Activated CD4-positive, alpha-beta T cell treated with anti-CD3 and anti-CD28 coated beads, Interleukin-2, Interleukin-6, amounts not matched to agents 100 ng/mL and 50 ng/mL, durations not matched to agents 16 hours and 8 hours (primary cell): Measurements from ENCODE around the gene HBD.
A peak's percentile ranks its signal among the peaks of the same experiment; 100 is the strongest.

Source experiments
- DNase-seq: peaks from one replicate; pipeline ENCODE4 v3.0.0-alpha.2; 2020

The HBD gene

DNA sequence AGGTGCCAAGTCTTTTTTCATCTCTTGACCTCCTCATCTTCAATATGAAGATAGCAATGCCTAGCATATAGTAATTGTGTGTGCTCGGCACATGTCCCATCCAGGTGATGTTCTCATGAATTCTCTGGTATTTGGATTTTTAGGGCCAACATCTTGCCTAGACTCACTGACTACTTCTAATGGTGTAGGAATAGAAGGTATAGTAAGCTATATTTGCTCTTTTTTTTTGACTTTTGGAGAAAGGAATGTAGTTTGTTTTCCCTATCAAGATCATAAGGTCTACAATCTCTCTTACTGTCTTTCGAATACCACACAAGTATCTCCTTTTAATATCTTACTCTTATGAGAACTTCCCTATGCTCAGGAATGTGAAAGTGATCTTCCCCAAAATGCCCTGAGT lies 3.2 kb downstream of the HBD start:
- DNase-seq: no peak

DNA sequence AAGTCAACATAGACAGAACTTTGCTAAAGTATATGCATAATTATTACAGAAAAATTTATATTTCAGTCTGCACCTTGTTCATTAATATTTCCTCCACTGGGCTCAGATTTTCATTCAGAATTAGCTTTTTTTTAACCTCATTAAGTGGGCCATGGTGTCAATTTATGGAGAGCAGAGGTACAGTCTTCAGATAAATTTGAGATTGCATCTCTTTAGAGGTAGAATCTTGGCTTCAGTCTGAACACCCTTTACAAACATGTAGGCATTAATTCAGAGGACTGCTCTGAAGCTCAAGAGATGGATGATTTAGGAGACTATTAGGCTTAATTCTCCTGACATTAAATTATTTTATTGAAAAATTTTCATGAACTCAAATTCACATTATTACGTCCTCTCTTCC lies 4.0 kb downstream of the HBD start:
- no peak for DNase-seq

DNA sequence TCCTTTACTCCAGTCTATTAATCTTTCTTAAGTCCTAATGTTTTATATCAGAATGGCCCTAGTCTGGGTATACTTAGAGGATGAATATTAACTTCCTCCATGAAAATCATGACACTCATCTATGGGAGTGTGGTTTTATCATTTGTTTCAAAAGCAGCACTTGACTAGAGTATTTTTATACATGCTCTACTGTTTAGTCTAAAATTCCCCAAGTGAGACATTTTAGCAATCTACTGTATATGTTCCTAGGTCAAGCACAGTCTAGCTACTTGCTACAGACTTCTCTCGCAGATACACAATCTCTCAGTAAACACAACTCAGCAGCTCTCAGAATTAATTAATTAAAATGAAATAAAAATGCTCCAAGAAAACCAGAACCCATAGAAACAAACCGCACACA lies 4.5 kb downstream of the HBD start:
- DNase-seq: no peak

DNA sequence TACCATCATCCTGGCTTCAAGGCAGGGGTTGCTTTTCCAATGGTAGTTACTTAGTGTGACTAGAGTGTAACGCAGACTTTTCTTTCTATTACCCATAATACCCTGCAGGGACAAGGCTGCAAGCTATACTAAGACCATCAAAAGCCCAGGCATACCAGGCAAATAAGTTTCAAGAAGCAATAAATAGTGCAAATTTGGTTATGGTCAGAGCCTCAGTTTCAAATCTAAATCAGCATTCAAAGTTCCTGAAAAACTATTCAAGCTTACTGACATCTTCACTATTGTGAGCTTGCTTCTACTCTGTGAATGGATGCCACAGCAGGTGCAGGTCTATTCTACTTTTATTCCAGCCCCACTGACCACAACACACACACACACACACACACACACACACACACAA lies 4.9 kb downstream of the HBD start:
- DNase-seq: no peak

DNA sequence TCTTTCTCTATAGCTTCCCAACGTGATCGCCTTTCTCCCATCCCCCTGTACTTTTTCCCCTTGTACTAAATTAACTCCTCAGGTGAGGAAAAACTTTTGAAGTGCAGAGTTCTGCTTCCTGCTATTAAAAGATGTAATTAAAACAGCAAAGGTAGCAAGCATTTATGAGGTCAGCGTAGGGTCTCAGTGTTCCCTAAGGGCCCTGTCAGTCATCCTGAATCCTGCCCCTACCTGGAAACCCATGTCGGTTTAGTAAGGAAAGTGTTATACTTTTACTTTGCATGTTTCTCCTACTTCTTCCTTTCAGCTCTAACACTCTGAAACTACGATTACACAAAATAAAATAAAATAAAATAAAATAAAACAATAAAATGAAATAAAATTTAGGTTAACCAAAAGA lies 6.2 kb downstream of the HBD start:
- DNase-seq: no peak

DNA sequence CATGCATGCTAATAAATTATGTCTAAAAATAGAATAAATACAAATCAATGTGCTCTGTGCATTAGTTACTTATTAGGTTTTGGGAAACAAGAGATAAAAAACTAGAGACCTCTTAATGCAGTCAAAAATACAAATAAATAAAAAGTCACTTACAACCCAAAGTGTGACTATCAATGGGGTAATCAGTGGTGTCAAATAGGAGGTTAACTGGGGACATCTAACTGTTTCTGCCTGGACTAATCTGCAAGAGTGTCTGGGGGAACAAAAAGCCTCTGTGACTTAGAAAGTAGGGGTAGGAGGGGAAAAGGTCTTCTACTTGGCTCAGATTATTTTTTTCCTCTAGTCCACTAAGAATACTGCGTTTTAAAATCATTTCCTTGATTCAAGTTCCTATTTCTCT lies 6.6 kb downstream of the HBD start:
- DNase-seq: no peak

DNA sequence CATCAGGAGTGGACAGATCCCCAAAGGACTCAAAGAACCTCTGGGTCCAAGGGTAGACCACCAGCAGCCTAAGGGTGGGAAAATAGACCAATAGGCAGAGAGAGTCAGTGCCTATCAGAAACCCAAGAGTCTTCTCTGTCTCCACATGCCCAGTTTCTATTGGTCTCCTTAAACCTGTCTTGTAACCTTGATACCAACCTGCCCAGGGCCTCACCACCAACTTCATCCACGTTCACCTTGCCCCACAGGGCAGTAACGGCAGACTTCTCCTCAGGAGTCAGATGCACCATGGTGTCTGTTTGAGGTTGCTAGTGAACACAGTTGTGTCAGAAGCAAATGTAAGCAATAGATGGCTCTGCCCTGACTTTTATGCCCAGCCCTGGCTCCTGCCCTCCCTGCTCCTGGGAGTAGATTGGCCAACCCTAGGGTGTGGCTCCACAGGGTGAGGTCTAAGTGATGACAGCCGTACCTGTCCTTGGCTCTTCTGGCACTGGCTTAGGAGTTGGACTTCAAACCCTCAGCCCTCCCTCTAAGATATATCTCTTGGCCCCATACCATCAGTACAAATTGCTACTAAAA lies 7.5 kb downstream of the HBD start, which contains the start of gene HBB:
HBB (minus strand) TSS at position 340 of the 579 bp plus-strand sequence; CDS start at position 290, 50 bp downstream.
- no peak for DNase-seq

DNA sequence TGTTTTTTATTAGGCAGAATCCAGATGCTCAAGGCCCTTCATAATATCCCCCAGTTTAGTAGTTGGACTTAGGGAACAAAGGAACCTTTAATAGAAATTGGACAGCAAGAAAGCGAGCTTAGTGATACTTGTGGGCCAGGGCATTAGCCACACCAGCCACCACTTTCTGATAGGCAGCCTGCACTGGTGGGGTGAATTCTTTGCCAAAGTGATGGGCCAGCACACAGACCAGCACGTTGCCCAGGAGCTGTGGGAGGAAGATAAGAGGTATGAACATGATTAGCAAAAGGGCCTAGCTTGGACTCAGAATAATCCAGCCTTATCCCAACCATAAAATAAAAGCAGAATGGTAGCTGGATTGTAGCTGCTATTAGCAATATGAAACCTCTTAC lies 8.8 kb downstream of the HBD start:
- no peak for DNase-seq

DNA sequence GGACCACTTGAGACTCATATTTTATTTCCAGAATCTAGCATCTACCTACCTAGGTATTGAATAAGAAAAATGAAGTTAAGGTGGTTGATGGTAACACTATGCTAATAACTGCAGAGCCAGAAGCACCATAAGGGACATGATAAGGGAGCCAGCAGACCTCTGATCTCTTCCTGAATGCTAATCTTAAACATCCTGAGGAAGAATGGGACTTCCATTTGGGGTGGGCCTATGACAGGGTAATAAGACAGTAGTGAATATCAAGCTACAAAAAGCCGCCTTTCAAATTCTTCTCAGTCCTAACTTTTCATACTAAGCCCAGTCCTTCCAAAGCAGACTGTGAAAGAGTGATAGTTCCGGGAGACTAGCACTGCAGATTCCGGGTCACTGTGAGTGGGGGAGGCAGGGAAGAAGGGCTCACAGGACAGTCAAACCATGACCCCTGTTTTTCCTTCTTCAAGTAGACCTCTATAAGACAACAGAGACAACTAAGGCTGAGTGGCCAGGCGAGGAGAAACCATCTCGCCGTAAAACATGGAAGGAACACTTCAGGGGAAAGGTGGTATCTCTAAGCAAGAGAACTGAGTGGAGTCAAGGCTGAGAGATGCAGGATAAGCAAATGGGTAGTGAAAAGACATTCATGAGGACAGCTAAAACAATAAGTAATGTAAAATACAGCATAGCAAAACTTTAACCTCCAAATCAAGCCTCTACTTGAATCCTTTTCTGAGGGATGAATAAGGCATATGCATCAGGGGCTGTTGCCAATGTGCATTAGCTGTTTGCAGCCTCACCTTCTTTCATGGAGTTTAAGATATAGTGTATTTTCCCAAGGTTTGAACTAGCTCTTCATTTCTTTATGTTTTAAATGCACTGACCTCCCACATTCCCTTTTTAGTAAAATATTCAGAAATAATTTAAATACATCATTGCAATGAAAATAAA lies 9.5 kb downstream of the HBD start:
- DNase-seq: no peak

DNA sequence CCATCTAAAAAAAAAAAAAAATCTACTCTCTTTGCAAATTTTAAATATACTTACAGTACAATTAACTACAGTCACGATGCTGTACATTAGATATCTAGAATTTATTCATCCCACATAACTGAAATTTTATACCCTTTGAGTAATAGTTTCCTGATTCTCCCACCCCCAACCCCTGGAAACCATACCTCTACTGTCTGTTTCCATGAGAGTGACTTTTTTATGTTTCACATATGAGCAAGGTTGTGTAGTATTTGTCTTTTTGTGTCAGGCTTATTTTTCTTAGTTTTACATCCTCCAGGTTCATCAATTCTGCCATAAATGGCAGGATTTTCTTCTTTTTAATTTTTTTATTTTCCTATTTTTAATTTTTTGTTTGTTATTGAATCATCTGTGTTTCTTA lies 10.6 kb downstream of the HBD start:
- DNase-seq: no peak

DNA sequence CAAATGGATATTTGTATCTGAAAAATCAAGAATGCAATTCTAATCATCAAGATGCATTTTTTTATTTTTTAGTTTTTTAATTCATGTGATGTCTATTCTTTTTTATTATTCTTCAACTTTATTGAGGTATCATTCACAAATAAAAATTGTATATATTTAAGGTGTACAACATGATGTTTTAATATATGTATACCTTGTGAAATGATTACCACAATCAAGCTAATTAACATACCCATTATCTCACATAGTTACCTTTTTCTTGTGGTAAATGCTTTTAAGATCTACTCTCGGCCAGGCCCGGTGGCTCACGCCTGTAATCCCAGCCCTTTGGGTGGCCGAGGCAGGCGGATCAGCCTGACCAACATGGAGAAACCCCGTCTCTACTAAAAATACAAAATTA lies 11.1 kb downstream of the HBD start:
- DNase-seq: no peak

DNA sequence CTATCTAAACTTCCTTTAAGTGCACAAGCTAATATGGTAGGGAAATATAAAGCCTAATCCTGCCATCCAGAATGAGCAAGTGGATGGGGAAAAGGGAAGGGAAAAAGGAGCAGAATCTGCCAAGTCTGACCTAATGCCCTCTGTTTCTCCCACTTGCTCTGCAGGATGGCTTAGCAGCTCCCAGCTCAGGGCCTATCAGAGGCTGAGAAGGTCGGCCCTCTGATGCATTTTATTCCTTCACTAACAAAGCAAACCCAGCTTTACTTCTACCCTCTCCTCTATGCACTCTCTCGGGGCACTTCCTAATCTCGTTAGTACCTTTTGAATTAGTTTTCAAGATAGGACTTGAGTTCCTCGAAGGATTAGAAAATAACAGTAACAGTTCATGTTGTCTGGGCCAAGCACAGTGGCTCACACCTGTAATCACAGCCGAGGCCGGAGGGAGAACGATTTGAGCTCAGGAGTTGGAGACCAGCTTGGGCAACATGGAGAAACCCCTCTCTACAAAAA lies 23.9 kb downstream of the HBD start:
- DNase-seq: no peak

DNA sequence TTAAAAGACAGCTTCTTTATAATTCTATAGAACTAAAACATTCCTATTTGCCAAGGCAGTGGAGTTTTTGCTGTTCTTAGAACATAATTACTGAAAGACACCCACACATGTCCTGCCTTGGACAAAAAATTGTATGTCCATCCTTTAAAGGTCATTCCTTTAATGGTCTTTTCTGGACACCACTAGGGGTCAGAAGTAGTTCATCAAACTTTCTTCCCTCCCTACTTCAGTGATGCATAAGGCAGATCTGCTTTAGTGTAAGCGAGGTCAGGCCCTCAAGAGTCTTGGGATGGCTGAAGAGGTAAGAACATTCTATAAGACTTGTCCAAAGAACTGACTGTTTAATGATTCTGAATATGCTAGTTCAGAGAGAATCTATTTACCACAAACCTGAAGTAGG lies 29.5 kb downstream of the HBD start:
- DNase-seq: peak; percentile 17

DNA sequence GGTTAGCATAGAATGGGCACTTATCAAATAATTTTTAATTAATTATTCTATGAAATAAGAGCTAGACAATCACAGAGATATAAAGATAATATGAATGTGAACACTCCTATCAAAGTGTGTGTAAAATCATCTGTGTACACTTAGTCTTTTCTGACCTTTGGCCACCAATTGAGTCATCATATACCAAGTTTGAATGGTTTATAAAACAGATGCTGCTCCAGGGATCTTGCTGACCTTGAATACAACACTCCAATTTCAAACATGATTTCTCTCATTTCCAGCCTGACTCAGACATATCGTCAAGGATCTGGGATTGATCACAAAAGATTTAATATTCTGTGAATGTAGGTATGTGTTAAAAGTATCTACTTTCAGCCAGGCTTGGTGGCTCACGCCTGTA lies 30.9 kb downstream of the HBD start:
- no peak for DNase-seq

DNA sequence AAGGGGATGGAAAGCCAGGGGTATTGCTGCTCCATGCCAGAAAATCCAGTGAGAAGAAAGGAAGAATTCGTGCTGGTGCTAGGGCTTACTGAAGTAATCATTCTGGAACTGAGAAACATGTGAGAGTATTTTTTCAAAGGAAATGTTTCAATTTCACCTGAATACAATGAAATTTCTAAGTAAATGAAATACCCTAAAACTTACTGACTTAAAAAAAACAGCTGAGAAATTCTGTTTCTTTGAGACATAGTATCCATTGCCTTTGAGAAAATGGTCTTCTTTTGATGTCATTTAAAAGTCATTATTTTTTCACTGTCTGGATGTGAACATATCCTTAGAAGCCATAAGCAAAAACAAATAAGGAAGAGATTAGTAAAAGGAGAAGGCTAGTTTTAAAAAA lies 33.7 kb downstream of the HBD start, which contains the start of gene OR51V1:
OR51V1 (minus strand) TSS at position 101 of the 400 bp plus-strand sequence; CDS start at position 101, 0 bp downstream.
- no peak for DNase-seq

DNA sequence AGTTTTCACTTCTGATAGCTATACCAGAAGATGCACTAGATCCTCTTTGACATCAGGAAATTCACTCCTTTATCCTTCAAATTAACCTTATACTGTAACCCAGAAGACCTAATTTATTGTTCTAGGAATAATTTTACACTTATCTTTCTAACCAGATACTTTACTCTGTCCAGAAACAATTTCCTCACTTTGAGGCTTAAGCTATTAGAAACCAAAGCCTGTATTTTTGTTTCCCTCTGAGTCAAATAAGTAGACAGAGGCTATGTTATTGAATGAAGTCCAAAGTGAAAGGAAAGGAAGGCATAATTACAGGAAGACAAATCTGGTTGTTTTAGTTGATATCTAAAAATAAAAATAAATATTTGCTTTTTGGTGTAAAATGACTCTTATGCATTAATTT lies 36.0 kb downstream of the HBD start:
- DNase-seq: no peak

DNA sequence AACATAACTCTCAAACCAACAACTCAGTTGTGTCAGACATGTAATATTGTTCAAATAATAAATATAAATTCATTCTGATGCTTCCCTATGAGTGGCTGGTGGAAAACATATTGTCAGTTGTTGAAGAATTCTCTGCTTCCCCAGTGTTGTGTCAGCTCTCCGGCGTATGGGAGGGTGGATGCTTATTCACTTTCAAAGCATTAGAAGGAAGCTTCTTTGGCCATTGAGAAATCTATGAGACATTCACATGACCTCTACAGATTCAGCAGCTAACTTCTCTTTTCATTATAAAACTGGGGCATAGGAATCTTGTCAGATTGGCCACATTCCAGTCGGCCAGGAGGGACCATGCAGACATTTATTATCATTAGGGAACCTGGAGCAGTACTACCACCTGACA lies 36.7 kb downstream of the HBD start:
- DNase-seq: no peak

DNA sequence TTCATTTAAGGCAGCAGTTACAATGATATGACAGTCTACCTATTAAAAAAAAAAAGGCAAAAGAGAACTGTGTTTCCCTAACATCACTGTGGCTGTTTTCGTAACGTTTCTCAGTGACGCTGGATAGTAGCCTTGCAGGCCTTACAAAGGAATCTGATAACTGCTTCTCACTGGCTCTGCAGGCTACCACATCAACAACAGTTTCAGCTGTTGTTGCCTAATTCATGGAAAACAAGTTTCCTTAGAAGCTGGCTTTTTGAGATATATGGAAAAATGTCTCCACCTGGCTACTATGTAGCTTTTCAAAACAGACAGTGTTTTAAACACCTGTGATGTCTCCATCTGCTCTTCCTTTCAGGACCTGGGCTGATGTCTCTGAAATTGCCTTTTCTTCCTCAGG lies 37.6 kb downstream of the HBD start:
- no peak for DNase-seq

DNA sequence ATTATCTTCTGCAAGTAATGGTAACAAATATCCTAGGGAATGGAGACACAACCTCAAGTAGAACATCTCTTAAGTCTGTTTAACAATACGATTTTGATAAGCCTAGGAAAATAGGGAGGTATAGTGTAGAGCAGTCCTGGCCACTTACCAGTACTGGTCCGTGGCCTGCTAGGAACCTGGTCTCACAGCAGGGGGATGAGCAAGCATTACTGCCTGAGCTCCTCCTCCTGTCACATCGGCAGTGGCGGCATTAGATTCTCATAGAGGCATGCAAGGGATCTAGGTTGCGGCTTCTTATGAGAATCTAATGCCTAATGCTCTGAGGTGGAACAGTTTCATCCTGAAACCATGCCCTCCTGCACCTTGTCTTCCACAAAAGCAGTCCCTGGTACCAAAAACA lies 38.2 kb downstream of the HBD start:
- no peak for DNase-seq

DNA sequence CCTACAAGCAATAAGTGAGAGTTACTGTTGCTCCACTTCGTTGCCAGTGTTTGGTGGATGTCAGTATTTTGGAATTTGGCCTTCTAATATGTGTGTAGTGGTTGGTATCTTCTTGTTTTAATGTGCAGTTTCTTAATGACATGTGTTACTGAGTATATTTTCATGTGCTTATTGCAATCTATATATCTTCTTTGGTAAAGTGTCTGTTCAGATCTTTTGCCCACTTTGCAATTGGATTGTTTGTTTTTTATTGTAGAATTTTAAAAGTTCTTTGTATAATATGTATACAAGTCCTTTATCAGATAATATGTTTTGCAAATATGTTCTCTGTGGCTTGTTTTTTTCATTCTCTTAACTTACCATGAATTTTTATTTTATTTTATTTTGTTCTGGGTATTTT lies 41.5 kb downstream of the HBD start:
- DNase-seq: no peak

DNA sequence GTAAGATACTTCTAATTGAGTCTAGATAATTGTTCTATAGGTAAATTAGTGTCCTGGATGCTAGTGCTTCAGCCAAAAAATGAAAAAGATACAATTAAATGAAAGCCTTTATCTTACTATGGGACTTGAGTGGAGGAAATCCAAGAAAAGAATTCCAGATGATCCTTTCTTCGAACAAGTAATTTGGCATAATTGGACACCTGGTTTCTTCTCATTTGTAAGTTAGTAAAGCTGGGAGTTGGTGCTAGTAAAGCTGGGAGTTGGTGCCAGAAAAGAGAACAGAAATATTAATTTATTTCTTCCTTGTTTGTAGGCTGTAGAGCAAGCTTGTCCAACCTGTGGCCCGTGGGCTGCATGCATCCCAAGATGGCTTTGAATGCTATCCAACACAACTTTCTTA lies 46.1 kb downstream of the HBD start:
- DNase-seq: no peak
